Measurements from ENCODE around the gene KCNJ12.
"Not testable (repeated sequence)": the region's sequence is repeated elsewhere in the genome, so short reads cannot be mapped to it uniquely, and the experiment has no call there.

Gene KCNJ12

GRCh38 chr17:21388066-21388465 lies 11.9 kb downstream of the KCNJ12 start:
- DNase-seq: no peak

GRCh38 chr17:21388944-21389343 lies 12.8 kb downstream of the KCNJ12 start:
- no peak for DNase-seq

GRCh38 chr17:21389394-21389793 lies 13.2 kb downstream of the KCNJ12 start:
- DNase-seq: no peak

GRCh38 chr17:21390294-21390693 lies 14.1 kb downstream of the KCNJ12 start:
- no peak for DNase-seq

- DNase-seq: no peak
These were observed 16.1 kb downstream of the KCNJ12 start for GRCh38 chr17:21392266-21392665.

- no peak for DNase-seq
These were observed 18.1 kb downstream of the KCNJ12 start for GRCh38 chr17:21394265-21394664.

GRCh38 chr17:21395764-21396163 lies 19.6 kb downstream of the KCNJ12 start:
- DNase-seq: no peak

GRCh38 chr17:21396237-21396636 lies 20.1 kb downstream of the KCNJ12 start:
- no peak for DNase-seq

GRCh38 chr17:21397341-21398190 lies 21.4 kb downstream of the KCNJ12 start:
- no peak for DNase-seq

GRCh38 chr17:21399474-21400186 lies 23.5 kb downstream of the KCNJ12 start:
- no peak for DNase-seq

GRCh38 chr17:21400187-21400569 lies 24.0 kb downstream of the KCNJ12 start:
- DNase-seq: not testable (repeated sequence)

GRCh38 chr17:21400816-21401593 lies 24.8 kb downstream of the KCNJ12 start:
- no peak for DNase-seq

- DNase-seq: not testable (repeated sequence)
These were observed 26.0 kb downstream of the KCNJ12 start for GRCh38 chr17:21402166-21402571.

- DNase-seq: not testable (repeated sequence)
These were observed 26.8 kb downstream of the KCNJ12 start for GRCh38 chr17:21402926-21403325.

- DNase-seq: not testable (repeated sequence)
These were observed 27.9 kb downstream of the KCNJ12 start for GRCh38 chr17:21404106-21404505.

GRCh38 chr17:21404539-21404938 lies 28.4 kb downstream of the KCNJ12 start:
- not testable (repeated sequence) for DNase-seq

GRCh38 chr17:21404956-21405731 lies 29.0 kb downstream of the KCNJ12 start:
- not testable (repeated sequence) for DNase-seq

- DNase-seq: not testable (repeated sequence)
These were observed 29.8 kb downstream of the KCNJ12 start for GRCh38 chr17:21405904-21406400.

GRCh38 chr17:21406616-21407404 lies 30.7 kb downstream of the KCNJ12 start:
- not testable (repeated sequence) for DNase-seq

GRCh38 chr17:21407752-21408151 lies 31.6 kb downstream of the KCNJ12 start:
- DNase-seq: not testable (repeated sequence)

GRCh38 chr17:21408224-21408623 lies 32.1 kb downstream of the KCNJ12 start:
- DNase-seq: not testable (repeated sequence)
